Prostate gland (tissue), 2 donors: Measurements from ENCODE around the gene GALM. TPM values are rescaled to one million over a fixed set of nuclear protein-coding genes. Genes with fewer than 3 reads are reported as not detected.
"Not testable (repeated sequence)": the region's sequence is repeated elsewhere in the genome, so short reads cannot be mapped to it uniquely, and the experiment has no call there.

Experiments
- DNase-seq: peaks from one replicate; pipeline ENCODE4 v3.0.0-alpha.2; 2019; ENCODE audit warnings: low spot score
- H3K27ac ChIP-seq, 2 donors: fragments of 200-600 bp; sonication (generic); 2 replicates each; pipeline ENCODE4 v1.5.1; 2017 to 2019
- H3K27me3 ChIP-seq: fragments of 200-600 bp; sonication (generic); replicated peaks from 2 replicates; pipeline ENCODE4 v1.5.1; 2019; ENCODE audit not compliant: insufficient read depth
- H3K36me3 ChIP-seq, 2 donors: fragments of 200-600 bp; sonication (generic); 1 replicate in 1 of 2; 2 replicates in 1 of 2; pipeline versions ENCODE4 v1.5.1 to v1.8.1; 2017 to 2019
- H3K4me1 ChIP-seq: fragments of 200-600 bp; sonication (generic); replicated peaks from 2 replicates; pipeline ENCODE4 v1.5.1; 2019
- H3K4me3 ChIP-seq, 2 donors: fragments of 200-600 bp; sonication (generic); 2 replicates each; pipeline ENCODE4 v1.5.1; 2017 to 2019
- H3K9me3 ChIP-seq: fragments of 200-600 bp; sonication (generic); 2 replicates; pipeline ENCODE4 v1.5.1; 2017
- POLR2A ChIP-seq: fragments of 450-650 bp; IDR thresholded peaks from one replicate; pipeline ENCODE4 v1.6.1; 2016; ENCODE audit warnings: antibody characterized with exemption, mild to moderate bottlenecking
- POLR2AphosphoS5 ChIP-seq: sonication (generic); formaldehyde crosslinking; IDR thresholded peaks from one replicate; pipeline ENCODE4 v1.6.1; 2017; ENCODE audit warnings: antibody characterized with exemption
- WGBS: methylation state at CpG from one replicate; pipeline ENCODE4 v1.1.5; 2018; 5-methylcytosine and 5-hydroxymethylcytosine counted together
- intact Hi-C: fragments of 100-400 bp; cut with DNase I; formaldehyde crosslinking; loops from one replicate; pipeline ENCODE4 v1.14.2; 2022
- total RNA-seq, 2 donors: library from RNA; depleted of rRNA; stranded (reverse); fragments of >200 nt; gene quantifications; one replicate each; pipeline ENCODE4 v1.1.0, GENCODE V29; 2016
- TF ChIP-seq, protein P1 (sequence below), 4 experiments: fragments of 200-600 bp in 2 of 4; fragments of 450-650 bp in 2 of 4; sonication (generic) in 2 of 4; IDR thresholded peaks; 1 replicate in 3 of 4; 2 replicates in 1 of 4; pipeline ENCODE4 v1.5.1; 2016 to 2019; ENCODE audit warnings: antibody characterized with exemption in 4 of 4, mild to moderate bottlenecking in 2 of 4, moderate library complexity in 2 of 4

GALM gene
- total RNA-seq, 2 donors from 2014 or later, result 5.6 to 22.3 TPM

DNA sequence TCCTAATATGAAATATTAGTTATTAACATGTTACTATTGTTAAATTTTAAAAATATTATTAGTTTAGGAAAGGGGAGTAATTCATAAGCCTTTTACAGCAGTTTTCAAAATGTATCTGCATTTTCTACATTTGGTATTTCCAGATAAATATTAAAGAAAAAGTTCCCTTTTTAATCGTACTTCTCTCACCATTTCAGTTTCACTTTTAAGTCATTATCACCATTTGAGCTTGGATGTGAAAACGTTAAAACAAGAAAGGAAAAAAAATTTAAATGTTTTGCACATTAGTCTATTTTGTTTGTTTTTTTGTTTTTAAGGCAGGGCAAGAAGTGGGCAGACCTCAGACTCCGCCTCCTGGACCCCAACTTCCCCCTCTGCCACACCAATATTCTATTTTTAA is 88.6 kb downstream of the GALM start:
- TF ChIP-seq, protein P1, sequence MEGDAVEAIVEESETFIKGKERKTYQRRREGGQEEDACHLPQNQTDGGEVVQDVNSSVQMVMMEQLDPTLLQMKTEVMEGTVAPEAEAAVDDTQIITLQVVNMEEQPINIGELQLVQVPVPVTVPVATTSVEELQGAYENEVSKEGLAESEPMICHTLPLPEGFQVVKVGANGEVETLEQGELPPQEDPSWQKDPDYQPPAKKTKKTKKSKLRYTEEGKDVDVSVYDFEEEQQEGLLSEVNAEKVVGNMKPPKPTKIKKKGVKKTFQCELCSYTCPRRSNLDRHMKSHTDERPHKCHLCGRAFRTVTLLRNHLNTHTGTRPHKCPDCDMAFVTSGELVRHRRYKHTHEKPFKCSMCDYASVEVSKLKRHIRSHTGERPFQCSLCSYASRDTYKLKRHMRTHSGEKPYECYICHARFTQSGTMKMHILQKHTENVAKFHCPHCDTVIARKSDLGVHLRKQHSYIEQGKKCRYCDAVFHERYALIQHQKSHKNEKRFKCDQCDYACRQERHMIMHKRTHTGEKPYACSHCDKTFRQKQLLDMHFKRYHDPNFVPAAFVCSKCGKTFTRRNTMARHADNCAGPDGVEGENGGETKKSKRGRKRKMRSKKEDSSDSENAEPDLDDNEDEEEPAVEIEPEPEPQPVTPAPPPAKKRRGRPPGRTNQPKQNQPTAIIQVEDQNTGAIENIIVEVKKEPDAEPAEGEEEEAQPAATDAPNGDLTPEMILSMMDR (IDR thresholded peaks at IDR 0.05), result no peak
- TF ChIP-seq POLR2A (no peak), POLR2AphosphoS5 (no peak)
- no peak overlapping the region for H3K27ac ChIP-seq

DNA sequence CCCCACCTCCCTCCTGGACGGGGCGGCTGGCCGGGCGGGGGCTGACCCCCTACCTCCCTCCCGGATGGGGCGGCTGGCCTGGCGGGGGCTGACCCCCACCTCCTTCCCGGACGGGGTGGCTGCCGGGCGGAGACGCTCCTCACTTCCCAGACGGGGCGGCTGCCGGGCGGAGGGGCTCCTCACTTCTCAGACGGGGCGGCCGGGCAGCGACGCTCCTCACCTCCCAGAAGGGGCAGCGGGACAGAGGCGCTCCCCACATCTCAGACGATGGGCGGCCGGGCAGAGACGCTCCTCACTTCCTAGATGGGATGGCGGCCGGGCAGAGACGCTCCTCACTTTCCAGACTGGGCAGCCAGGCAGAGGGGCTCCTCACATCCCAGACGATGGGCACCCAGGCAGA is 90.0 kb downstream of the GALM start:
- H3K4me3 ChIP-seq, H3K27me3 ChIP-seq, intact Hi-C loops, H3K27ac ChIP-seq, H3K4me1 ChIP-seq, DNase-seq, H3K36me3 ChIP-seq, H3K9me3 ChIP-seq: not testable (repeated sequence)
- WGBS, result 96% methylated on average over 22 of the region's 31 CpGs

More for the DNA sequence above, 88.6 kb downstream of the GALM start:
- H3K36me3 ChIP-seq, result no peaks in the 10 kb centered on the region
- no peaks in the 10 kb centered on the region for H3K27me3 ChIP-seq
- no peak for DNase-seq
- WGBS, result 55% methylated on average over 3 of the region's 3 CpGs
- no peaks in the 10 kb centered on the region for H3K9me3 ChIP-seq
- H3K4me1 ChIP-seq, result no peaks in the 10 kb centered on the region
- intact Hi-C loops, result no loop called here
- no peak overlapping the region for H3K4me3 ChIP-seq

DNA sequence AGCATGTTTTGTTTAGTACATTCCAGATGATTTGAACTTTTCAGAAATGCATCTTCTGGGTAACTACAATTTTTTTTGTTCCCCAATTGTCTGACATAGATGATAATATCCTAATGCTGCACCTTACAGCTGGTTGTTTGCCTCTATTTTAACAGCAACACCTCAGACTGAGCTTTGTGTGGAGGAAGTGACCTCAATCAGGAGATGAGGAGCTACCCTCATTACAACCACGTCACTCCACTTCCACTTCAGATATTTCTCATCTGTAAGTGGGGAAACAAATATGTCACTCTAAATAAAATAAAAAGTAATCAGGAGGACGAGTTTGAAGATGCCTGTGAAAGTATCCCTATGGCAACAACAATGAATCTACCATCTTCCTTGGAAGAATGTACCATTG is 97.3 kb downstream of the GALM start:
- no peaks in the 10 kb centered on the region for H3K4me1 ChIP-seq
- intact Hi-C loops, result no loop called here

DNA sequence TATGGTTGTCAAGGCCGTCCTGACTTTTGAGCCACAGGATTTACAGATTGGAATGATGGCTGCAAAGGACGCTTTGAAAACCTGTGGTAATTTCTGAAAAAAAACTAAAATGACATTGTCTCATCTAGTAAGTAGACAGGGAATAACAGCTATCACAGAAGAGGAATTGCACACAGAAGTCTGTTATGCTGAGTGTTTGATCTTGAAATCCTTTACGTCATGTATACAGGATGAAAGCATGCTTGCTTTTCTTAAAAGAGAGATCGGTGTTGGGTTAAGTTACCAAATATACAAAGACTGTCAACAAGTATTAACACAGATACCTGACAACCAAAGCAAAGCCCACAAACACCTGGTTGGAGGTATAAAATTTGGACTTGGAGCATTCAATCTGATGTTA is 97.8 kb downstream of the GALM start:
- Histone ChIP-seq H3K9me3 (no peaks in the 10 kb centered on the region), H3K27ac (no peak overlapping the region), H3K36me3 (no peaks in the 10 kb centered on the region), H3K27me3 (no peaks in the 10 kb centered on the region), H3K4me3 (no peak overlapping the region), H3K4me1 (no peaks in the 10 kb centered on the region)
- intact Hi-C loops, result no loop called here
- TF ChIP-seq, protein P1 (IDR thresholded peaks at IDR 0.05), result no peak
- TF ChIP-seq POLR2A, result no peak
- no peak for TF ChIP-seq POLR2AphosphoS5
- no peak for DNase-seq
- WGBS, result 88% methylated on average over 4 of the region's 4 CpGs

More for the DNA sequence above, 97.3 kb downstream of the GALM start:
- Histone ChIP-seq H3K9me3 (no peaks in the 10 kb centered on the region), H3K27me3 (no peaks in the 10 kb centered on the region), H3K36me3 (no peaks in the 10 kb centered on the region), H3K27ac (no peak overlapping the region), H3K4me3 (no peak overlapping the region)
- no peak for DNase-seq
- TF ChIP-seq POLR2AphosphoS5, result no peak
- TF ChIP-seq, protein P1 (IDR thresholded peaks at IDR 0.05), result no peak
- no peak for TF ChIP-seq POLR2A
- 88% methylated on average over 2 of the region's 2 CpGs for WGBS

DNA sequence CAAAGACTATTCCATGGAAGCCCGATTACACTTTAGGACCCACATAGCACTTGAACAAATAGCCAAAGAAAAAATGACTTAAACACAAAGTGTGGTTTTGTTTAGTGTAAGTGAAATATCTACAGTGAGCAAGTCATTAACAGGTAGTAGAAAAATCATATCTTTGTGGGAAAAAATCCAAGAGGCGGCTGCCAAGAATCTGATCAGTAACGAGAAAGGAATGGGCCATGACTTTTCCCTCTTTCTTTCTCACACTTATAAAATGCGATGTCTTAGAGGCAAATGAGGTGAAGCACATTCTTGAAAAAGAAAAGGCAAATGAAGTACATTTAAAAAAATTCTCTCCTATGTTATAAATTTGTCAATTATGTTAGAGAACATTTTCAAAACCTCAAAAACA is 99.2 kb downstream of the GALM start:
- intact Hi-C loops, result no loop called here
- H3K4me1 ChIP-seq, result no peaks in the 10 kb centered on the region
- WGBS, result 51% methylated on average over 4 of the region's 4 CpGs

More for the DNA sequence above, 99.2 kb downstream of the GALM start:
- H3K36me3 ChIP-seq, result no peaks in the 10 kb centered on the region
- H3K27ac ChIP-seq, result no peak overlapping the region
- no peak for TF ChIP-seq POLR2AphosphoS5
- TF ChIP-seq, protein P1 (IDR thresholded peaks at IDR 0.05), result no peak
- TF ChIP-seq POLR2A, result no peak
- H3K4me3 ChIP-seq, result no peak overlapping the region
- no peak for DNase-seq
- no peaks in the 10 kb centered on the region for H3K9me3 ChIP-seq
- no peaks in the 10 kb centered on the region for H3K27me3 ChIP-seq
